WTC11 (cell line): ENCODE measurements around the gene SOX5. TPM values are rescaled to one million over a fixed set of nuclear protein-coding genes. Genes with fewer than 3 reads are reported as not detected.

Experiments used
- ATAC-seq: fragments of 200-7000 bp; cut with Tn5 transposase; 2 replicates; pipeline ENCODE4 v1.10.0; 2021; ENCODE audit warnings: mild to moderate bottlenecking, moderate library complexity
- CTCF ChIA-PET: fragments of 300-600 bp; sonication (Branson Sonifier 250); formaldehyde crosslinking; loops from one replicate; lab custom pipeline; 2021; ENCODE audit warnings: antibody characterized with exemption; lab: Charles Lee
- POLR2A ChIA-PET: fragments of 350-600 bp; sonication (Branson Sonifier 250); formaldehyde crosslinking; loops from one replicate; lab custom pipeline; 2021; ENCODE audit warnings: antibody characterized with exemption; lab: Charles Lee
- DNase-seq: peaks from one replicate; pipeline ENCODE4 v3.0.0; 2021; ENCODE audit warnings: low spot score
- H3K27ac Mint-ChIP-seq: 2 replicates; pipeline ENCODE4 v1.8.0; 2021; ENCODE audit warnings: mixed read lengths
- H3K27me3 Mint-ChIP-seq: 2 replicates; pipeline ENCODE4 v1.8.0; 2021; ENCODE audit warnings: low read depth, mild to moderate bottlenecking, moderate library complexity, mixed read lengths
- H3K36me3 Mint-ChIP-seq: 2 replicates; pipeline ENCODE4 v1.8.0; 2021; ENCODE audit warnings: mixed read lengths
- H3K4me1 Mint-ChIP-seq: 2 replicates; pipeline ENCODE4 v1.8.0; 2022; ENCODE audit warnings: mixed read lengths
- H3K4me3 Mint-ChIP-seq: 2 replicates; pipeline ENCODE4 v1.8.0; 2021; ENCODE audit warnings: mild to moderate bottlenecking, moderate library complexity, mixed read lengths
- H3K9me3 Mint-ChIP-seq: 2 replicates; pipeline ENCODE4 v1.8.0; 2021; ENCODE audit warnings: mixed read lengths
- CBFB ChIP-seq: sonication (generic); formaldehyde crosslinking; IDR thresholded peaks from 2 replicates; pipeline ENCODE4 v1.8.1; 2022; ENCODE audit warnings: mild to moderate bottlenecking, low read depth, missing genetic modification reagents
- FOXJ3 ChIP-seq: sonication (generic); formaldehyde crosslinking; IDR thresholded peaks from 2 replicates; pipeline ENCODE4 v1.9.0; 2021; ENCODE audit warnings: missing genetic modification reagents, mild to moderate bottlenecking, borderline replicate concordance
- FOXK1 ChIP-seq: sonication (generic); formaldehyde crosslinking; IDR thresholded peaks from 2 replicates; pipeline ENCODE4 v1.8.0; 2022; ENCODE audit warnings: mild to moderate bottlenecking, moderate library complexity, missing genetic modification reagents
- FOXP1 ChIP-seq: sonication (generic); formaldehyde crosslinking; IDR thresholded peaks from 2 replicates; pipeline ENCODE4 v1.8.0; 2022; ENCODE audit warnings: missing genetic modification reagents, mild to moderate bottlenecking, moderate library complexity, borderline replicate concordance
- JUN ChIP-seq: sonication (generic); formaldehyde crosslinking; IDR thresholded peaks from 2 replicates; pipeline ENCODE4 v1.8.0; 2023; ENCODE audit warnings: mild to moderate bottlenecking, missing genetic modification reagents
- MXD4 ChIP-seq: fragments of 250-450 bp; sonication (Bioruptor Pico); IDR thresholded peaks from 2 replicates; pipeline ENCODE4 v1.8.0; 2021; ENCODE audit warnings: mild to moderate bottlenecking, moderate library complexity, borderline replicate concordance
- MYBL2 ChIP-seq: sonication (generic); formaldehyde crosslinking; IDR thresholded peaks from 2 replicates; pipeline ENCODE4 v1.8.1; 2023; ENCODE audit warnings: mild to moderate bottlenecking, moderate library complexity, missing genetic modification reagents
- NFE2L1 ChIP-seq: sonication (generic); formaldehyde crosslinking; IDR thresholded peaks from 2 replicates; pipeline ENCODE4 v1.8.1; 2023; ENCODE audit warnings: missing genetic modification reagents
- NFYB ChIP-seq: sonication (generic); formaldehyde crosslinking; conservative IDR thresholded peaks from 2 replicates; pipeline ENCODE4 v1.8.0; 2022; ENCODE audit warnings: low read depth, missing genetic modification reagents
- NR2C2 ChIP-seq: sonication (generic); formaldehyde crosslinking; IDR thresholded peaks from 2 replicates; pipeline ENCODE4 v1.8.0; 2022; ENCODE audit warnings: mild to moderate bottlenecking, missing genetic modification reagents
- OVOL2 ChIP-seq: fragments of 250-450 bp; sonication (Bioruptor Pico); IDR thresholded peaks from 2 replicates; pipeline ENCODE4 v1.9.0; 2021; ENCODE audit warnings: mild to moderate bottlenecking, borderline replicate concordance
- ZBTB21 ChIP-seq: sonication (generic); formaldehyde crosslinking; IDR thresholded peaks from 2 replicates; pipeline ENCODE4 v1.8.1; 2023; ENCODE audit warnings: mild to moderate bottlenecking, missing genetic modification reagents, borderline replicate concordance
- ZNF232 ChIP-seq: sonication (generic); formaldehyde crosslinking; IDR thresholded peaks from 2 replicates; pipeline ENCODE4 v1.8.0; 2022; ENCODE audit warnings: mild to moderate bottlenecking, missing genetic modification reagents
- ZNF423 ChIP-seq: fragments of 250-450 bp; sonication (Bioruptor Pico); IDR thresholded peaks from 2 replicates; pipeline ENCODE4 v2.1.2; 2022; ENCODE audit warnings: mild to moderate bottlenecking, moderate library complexity
- ZNF671 ChIP-seq: fragments of 250-450 bp; sonication (Bioruptor Pico); IDR thresholded peaks from 2 replicates; pipeline ENCODE4 v1.8.0; 2021; ENCODE audit warnings: mild to moderate bottlenecking
- total RNA-seq: library from RNA; stranded (reverse); gene quantifications from 3 replicates; pipeline ENCODE4 v1.2.3, GENCODE V29; 2021
- TF ChIP-seq, protein P1 (sequence below): sonication (generic); formaldehyde crosslinking; IDR thresholded peaks from 2 replicates; pipeline ENCODE4 v1.8.1; 2023; ENCODE audit warnings: mild to moderate bottlenecking, missing genetic modification reagents, moderate library complexity
- TF ChIP-seq, protein P2 (sequence below): fragments of 250-450 bp; sonication (Bioruptor Pico); IDR thresholded peaks from 2 replicates; pipeline ENCODE4 v1.9.0; 2021; ENCODE audit warnings: mild to moderate bottlenecking
- TF ChIP-seq, protein P3 (sequence below): sonication (generic); formaldehyde crosslinking; IDR thresholded peaks from 2 replicates; pipeline ENCODE4 v1.8.0; 2023; ENCODE audit warnings: missing genetic modification reagents, mild to moderate bottlenecking, borderline replicate concordance
- TF ChIP-seq, protein P4 (sequence below): fragments of 250-450 bp; sonication (Bioruptor Pico); conservative IDR thresholded peaks from 2 replicates; pipeline ENCODE4 v1.9.0; 2021; ENCODE audit warnings: mild to moderate bottlenecking
- TF ChIP-seq, protein P5 (sequence below): fragments of 200-600 bp; IDR thresholded peaks from 2 replicates; pipeline ENCODE4 v1.8.0; 2022; ENCODE audit warnings: antibody characterized with exemption
- TF ChIP-seq, protein P6 (sequence below): sonication (generic); formaldehyde crosslinking; IDR thresholded peaks from 2 replicates; pipeline ENCODE4 v1.8.1; 2023; ENCODE audit warnings: mild to moderate bottlenecking, missing genetic modification reagents

The SOX5 gene
- total RNA-seq, 1 experiment from 2014 or later: 2.3 TPM

DNA sequence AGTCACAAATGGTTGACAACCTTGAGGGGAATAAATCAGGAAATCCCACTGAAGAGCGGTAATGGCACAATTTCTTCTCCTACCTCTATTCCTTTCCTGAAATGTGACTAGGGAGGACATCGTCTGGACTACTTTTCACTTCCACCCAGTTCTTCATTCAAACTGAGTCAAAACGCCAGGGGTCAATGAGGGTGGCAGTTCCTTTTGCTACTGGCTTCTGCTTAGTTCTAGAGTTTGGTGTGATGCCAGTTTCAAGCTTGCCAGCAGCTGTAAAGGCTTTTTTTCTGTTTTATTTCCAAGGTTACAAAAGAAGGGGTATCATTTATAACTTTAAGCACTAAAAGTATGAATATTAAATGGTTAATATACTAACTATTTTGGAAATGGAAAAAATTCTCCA lies 286.5 kb downstream of the SOX5 start:
- POLR2A ChIA-PET: no interaction called here
- H3K4me1 Mint-ChIP-seq: peaks cover 12% of the 10 kb centered on the region
- ATAC-seq: no peak

DNA sequence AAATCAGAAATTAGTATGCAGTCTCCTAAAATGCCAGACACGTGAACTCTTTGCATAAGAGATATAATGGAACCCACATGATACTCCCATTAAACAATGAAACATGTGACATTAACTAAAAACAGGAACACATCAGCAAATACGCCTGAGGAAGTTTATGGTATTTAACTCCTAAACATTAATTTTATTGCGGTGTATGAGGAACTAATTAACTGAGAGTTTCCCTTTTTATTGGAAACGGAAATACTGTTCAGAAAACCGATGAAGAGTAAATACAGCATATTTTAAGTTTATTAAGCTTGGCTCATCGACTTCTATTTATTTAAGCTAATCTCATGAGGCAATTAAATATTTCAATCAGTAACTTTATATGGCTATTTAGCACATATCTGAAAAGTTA lies 290.3 kb downstream of the SOX5 start:
- no peak for TF ChIP-seq ZNF232
- no peak for TF ChIP-seq FOXP1 (CRISPR knock-in tag)
- TF ChIP-seq NFYB (CRISPR knock-in tag): no peak
- no peak for TF ChIP-seq ZBTB21
- TF ChIP-seq, protein P1, sequence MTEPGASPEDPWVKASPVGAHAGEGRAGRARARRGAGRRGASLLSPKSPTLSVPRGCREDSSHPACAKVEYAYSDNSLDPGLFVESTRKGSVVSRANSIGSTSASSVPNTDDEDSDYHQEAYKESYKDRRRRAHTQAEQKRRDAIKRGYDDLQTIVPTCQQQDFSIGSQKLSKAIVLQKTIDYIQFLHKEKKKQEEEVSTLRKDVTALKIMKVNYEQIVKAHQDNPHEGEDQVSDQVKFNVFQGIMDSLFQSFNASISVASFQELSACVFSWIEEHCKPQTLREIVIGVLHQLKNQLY (CRISPR knock-in tag): no peak
- TF ChIP-seq NFE2L1 (CRISPR knock-in tag): no peak
- no peak for TF ChIP-seq MYBL2
- TF ChIP-seq, protein P2, sequence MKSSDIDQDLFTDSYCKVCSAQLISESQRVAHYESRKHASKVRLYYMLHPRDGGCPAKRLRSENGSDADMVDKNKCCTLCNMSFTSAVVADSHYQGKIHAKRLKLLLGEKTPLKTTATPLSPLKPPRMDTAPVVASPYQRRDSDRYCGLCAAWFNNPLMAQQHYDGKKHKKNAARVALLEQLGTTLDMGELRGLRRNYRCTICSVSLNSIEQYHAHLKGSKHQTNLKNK (CRISPR knock-in tag): no peak
- TF ChIP-seq ZNF423 (CRISPR knock-in tag): no peak
- TF ChIP-seq, protein P3, sequence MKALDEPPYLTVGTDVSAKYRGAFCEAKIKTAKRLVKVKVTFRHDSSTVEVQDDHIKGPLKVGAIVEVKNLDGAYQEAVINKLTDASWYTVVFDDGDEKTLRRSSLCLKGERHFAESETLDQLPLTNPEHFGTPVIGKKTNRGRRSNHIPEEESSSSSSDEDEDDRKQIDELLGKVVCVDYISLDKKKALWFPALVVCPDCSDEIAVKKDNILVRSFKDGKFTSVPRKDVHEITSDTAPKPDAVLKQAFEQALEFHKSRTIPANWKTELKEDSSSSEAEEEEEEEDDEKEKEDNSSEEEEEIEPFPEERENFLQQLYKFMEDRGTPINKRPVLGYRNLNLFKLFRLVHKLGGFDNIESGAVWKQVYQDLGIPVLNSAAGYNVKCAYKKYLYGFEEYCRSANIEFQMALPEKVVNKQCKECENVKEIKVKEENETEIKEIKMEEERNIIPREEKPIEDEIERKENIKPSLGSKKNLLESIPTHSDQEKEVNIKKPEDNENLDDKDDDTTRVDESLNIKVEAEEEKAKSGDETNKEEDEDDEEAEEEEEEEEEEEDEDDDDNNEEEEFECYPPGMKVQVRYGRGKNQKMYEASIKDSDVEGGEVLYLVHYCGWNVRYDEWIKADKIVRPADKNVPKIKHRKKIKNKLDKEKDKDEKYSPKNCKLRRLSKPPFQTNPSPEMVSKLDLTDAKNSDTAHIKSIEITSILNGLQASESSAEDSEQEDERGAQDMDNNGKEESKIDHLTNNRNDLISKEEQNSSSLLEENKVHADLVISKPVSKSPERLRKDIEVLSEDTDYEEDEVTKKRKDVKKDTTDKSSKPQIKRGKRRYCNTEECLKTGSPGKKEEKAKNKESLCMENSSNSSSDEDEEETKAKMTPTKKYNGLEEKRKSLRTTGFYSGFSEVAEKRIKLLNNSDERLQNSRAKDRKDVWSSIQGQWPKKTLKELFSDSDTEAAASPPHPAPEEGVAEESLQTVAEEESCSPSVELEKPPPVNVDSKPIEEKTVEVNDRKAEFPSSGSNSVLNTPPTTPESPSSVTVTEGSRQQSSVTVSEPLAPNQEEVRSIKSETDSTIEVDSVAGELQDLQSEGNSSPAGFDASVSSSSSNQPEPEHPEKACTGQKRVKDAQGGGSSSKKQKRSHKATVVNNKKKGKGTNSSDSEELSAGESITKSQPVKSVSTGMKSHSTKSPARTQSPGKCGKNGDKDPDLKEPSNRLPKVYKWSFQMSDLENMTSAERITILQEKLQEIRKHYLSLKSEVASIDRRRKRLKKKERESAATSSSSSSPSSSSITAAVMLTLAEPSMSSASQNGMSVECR (CRISPR knock-in tag): no peak
- TF ChIP-seq NR2C2 (CRISPR knock-in tag): no peak
- TF ChIP-seq, protein P4, sequence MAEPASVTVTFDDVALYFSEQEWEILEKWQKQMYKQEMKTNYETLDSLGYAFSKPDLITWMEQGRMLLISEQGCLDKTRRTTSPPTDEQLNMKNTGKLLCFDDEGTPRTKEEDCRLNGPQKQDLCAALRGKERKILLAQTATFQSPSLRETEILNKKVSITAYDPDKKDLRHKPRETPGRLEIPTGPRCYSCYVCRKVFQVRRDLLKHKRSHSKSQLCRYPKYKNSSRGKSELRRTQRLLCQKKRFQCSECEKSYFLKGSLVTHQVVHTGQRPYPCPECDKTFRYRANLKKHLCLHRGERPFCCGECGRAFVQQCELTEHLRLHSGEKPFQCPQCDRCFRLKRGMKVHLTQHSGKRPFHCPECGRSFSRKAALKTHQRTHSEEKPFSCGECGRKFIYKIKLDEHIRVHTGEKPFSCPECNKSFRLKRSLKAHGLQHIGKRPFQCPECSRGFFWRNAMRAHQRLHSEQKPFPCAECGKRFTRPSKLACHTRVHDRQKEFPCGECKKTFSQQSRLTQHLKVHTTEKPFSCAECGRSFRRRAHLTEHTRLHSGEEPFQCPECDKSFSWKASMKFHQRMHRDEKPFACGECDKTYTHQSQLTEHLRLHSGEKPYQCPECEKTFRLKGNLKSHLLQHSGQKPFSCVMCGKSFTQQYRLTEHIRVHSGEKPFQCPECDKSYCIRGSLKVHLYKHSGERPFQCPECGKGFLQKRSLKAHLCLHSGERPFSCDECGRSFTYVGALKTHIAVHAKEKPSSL (CRISPR knock-in tag): no peak
- TF ChIP-seq ZNF671 (CRISPR knock-in tag): no peak
- ChIA-PET CTCF (no interaction called here), POLR2A (no interaction called here)
- DNase-seq (no peak), ATAC-seq (no peak)
- no peaks in the 10 kb centered on the region for H3K9me3 Mint-ChIP-seq
- no peak overlapping the region for H3K27ac Mint-ChIP-seq
- no peaks in the 10 kb centered on the region for H3K4me1 Mint-ChIP-seq
- H3K4me3 Mint-ChIP-seq: no peak overlapping the region
- H3K27me3 Mint-ChIP-seq: no peaks in the 10 kb centered on the region
- no peaks in the 10 kb centered on the region for H3K36me3 Mint-ChIP-seq

More for the DNA sequence above, 286.5 kb downstream of the SOX5 start:
- no peaks in the 10 kb centered on the region for H3K9me3 Mint-ChIP-seq
- DNase-seq: no peak
- no peak overlapping the region for H3K4me3 Mint-ChIP-seq
- no peaks in the 10 kb centered on the region for H3K36me3 Mint-ChIP-seq
- no peak overlapping the region for H3K27ac Mint-ChIP-seq
- no peaks in the 10 kb centered on the region for H3K27me3 Mint-ChIP-seq
- TF ChIP-seq JUN (CRISPR knock-in tag): no peak
- TF ChIP-seq FOXJ3: no peak
- CTCF ChIA-PET: no interaction called here

DNA sequence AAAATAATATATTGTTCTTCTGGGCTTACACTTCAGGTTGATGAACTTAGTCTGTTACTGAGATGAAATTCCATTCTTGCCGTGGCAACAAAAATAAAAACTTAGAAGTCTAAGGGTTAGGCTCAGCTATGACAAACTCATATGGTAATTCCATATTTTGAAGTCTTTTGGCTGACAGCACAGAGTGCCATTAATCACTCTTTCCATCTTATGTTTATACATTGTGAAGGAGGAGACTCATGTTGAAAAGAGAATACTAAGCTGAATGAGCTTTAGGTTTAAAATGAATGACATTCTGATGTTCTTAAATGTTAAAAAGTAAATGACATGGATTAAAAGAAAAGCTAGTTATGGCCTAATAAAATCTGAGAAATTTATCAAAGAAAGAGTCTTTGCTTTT lies 291.9 kb downstream of the SOX5 start:
- Mint-ChIP-seq H3K36me3 (no peaks in the 10 kb centered on the region), H3K4me3 (no peak overlapping the region), H3K9me3 (no peaks in the 10 kb centered on the region), H3K4me1 (no peaks in the 10 kb centered on the region), H3K27ac (no peak overlapping the region), H3K27me3 (no peaks in the 10 kb centered on the region)
- no peak for ATAC-seq
- TF ChIP-seq OVOL2 (CRISPR knock-in tag) (no peak), MXD4 (CRISPR knock-in tag) (no peak), ZNF423 (CRISPR knock-in tag) (no peak), FOXK1 (no peak), CBFB (CRISPR knock-in tag) (no peak)
- TF ChIP-seq, protein P5, sequence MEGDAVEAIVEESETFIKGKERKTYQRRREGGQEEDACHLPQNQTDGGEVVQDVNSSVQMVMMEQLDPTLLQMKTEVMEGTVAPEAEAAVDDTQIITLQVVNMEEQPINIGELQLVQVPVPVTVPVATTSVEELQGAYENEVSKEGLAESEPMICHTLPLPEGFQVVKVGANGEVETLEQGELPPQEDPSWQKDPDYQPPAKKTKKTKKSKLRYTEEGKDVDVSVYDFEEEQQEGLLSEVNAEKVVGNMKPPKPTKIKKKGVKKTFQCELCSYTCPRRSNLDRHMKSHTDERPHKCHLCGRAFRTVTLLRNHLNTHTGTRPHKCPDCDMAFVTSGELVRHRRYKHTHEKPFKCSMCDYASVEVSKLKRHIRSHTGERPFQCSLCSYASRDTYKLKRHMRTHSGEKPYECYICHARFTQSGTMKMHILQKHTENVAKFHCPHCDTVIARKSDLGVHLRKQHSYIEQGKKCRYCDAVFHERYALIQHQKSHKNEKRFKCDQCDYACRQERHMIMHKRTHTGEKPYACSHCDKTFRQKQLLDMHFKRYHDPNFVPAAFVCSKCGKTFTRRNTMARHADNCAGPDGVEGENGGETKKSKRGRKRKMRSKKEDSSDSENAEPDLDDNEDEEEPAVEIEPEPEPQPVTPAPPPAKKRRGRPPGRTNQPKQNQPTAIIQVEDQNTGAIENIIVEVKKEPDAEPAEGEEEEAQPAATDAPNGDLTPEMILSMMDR: no peak
- TF ChIP-seq, protein P6, sequence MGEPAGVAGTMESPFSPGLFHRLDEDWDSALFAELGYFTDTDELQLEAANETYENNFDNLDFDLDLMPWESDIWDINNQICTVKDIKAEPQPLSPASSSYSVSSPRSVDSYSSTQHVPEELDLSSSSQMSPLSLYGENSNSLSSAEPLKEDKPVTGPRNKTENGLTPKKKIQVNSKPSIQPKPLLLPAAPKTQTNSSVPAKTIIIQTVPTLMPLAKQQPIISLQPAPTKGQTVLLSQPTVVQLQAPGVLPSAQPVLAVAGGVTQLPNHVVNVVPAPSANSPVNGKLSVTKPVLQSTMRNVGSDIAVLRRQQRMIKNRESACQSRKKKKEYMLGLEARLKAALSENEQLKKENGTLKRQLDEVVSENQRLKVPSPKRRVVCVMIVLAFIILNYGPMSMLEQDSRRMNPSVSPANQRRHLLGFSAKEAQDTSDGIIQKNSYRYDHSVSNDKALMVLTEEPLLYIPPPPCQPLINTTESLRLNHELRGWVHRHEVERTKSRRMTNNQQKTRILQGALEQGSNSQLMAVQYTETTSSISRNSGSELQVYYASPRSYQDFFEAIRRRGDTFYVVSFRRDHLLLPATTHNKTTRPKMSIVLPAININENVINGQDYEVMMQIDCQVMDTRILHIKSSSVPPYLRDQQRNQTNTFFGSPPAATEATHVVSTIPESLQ: no peak
- POLR2A ChIA-PET: no interaction called here
- no peak for DNase-seq
- CTCF ChIA-PET: no interaction called here
